MM.1S (cell line): ENCODE data around the gene OTOA.

Source experiments
- EZH2 ChIP-seq: fragments of 300-600 bp; sonication (generic); optimal IDR thresholded peaks from 2 replicates; pipeline ENCODE3; 2017; ENCODE audit warnings: low read depth, mild to moderate bottlenecking, antibody characterized with exemption, low read length, mixed read lengths
- EZH2phosphoT487 ChIP-seq: fragments of 300-600 bp; sonication (generic); IDR thresholded peaks from 2 replicates; pipeline ENCODE4 v1.6.1; 2018; ENCODE audit warnings: antibody characterized with exemption, low read length
- TF ChIP-seq, protein P1 (sequence below): fragments of 300-600 bp; sonication (generic); IDR thresholded peaks from 2 replicates; pipeline ENCODE4 v1.5.1; 2016; ENCODE audit warnings: antibody characterized with exemption, low read length, mixed read lengths

DNA sequence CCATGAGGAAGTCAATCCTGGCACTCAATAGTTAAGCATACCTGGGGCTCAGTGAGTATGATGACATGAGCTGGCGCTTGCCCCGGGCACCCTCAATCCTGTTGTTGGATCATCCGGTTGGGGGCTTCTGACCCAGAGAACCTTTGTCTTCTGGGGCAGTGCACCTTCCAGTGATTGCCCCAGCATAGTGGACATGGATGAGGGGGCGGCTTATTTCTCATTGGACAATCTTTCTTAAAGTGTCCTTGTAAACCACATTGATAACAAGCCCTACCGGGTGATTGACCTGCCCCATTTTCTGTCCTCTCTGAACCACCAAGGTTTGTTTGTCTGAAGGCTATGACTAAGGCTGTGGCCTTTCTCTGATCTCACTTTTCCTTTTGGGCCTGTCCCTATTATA lies 29.6 kb upstream of the OTOA start:
- no peak for TF ChIP-seq EZH2
- TF ChIP-seq, protein P1, sequence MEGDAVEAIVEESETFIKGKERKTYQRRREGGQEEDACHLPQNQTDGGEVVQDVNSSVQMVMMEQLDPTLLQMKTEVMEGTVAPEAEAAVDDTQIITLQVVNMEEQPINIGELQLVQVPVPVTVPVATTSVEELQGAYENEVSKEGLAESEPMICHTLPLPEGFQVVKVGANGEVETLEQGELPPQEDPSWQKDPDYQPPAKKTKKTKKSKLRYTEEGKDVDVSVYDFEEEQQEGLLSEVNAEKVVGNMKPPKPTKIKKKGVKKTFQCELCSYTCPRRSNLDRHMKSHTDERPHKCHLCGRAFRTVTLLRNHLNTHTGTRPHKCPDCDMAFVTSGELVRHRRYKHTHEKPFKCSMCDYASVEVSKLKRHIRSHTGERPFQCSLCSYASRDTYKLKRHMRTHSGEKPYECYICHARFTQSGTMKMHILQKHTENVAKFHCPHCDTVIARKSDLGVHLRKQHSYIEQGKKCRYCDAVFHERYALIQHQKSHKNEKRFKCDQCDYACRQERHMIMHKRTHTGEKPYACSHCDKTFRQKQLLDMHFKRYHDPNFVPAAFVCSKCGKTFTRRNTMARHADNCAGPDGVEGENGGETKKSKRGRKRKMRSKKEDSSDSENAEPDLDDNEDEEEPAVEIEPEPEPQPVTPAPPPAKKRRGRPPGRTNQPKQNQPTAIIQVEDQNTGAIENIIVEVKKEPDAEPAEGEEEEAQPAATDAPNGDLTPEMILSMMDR = no peak
- no peak for TF ChIP-seq EZH2phosphoT487
